RWPE2 (cell line): ENCODE results near the gene GPBAR1.

ENCODE experiments used
- ATAC-seq: fragments of 200-7000 bp; cut with Tn5 transposase; 3 replicates; pipeline ENCODE4 v1.9.1; 2021; ENCODE audit warnings: low read depth
- DNase-seq: peaks from one replicate; pipeline ENCODE4 v3.0.0-alpha.2; 2020; ENCODE audit warnings: low spot score
- H3K27ac ChIP-seq: fragments of 450-650 bp; 2 replicates; pipeline ENCODE4 v1.5.1; 2017; ENCODE audit warnings: mild to moderate bottlenecking; ENCODE audit not compliant: poor library complexity, severe bottlenecking
- H3K27me3 ChIP-seq: fragments of 250-450 bp; sonication (Bioruptor Pico); 2 replicates; pipeline ENCODE4 v1.5.1; 2021; ENCODE audit warnings: mild to moderate bottlenecking, moderate library complexity; ENCODE audit not compliant: insufficient read depth, poor library complexity, severe bottlenecking
- H3K36me3 ChIP-seq: fragments of 250-450 bp; sonication (Bioruptor Pico); 2 replicates; pipeline ENCODE4 v1.5.1; 2020; ENCODE audit warnings: low read depth, mild to moderate bottlenecking, moderate library complexity
- H3K4me1 ChIP-seq: fragments of 250-450 bp; sonication (Bioruptor Pico); 2 replicates; pipeline ENCODE4 v1.5.1; 2021; ENCODE audit warnings: mild to moderate bottlenecking, moderate library complexity; ENCODE audit not compliant: insufficient read depth, poor library complexity, severe bottlenecking
- H3K4me3 ChIP-seq: fragments of 250-450 bp; sonication (Bioruptor Pico); 2 replicates; pipeline ENCODE4 v1.5.1; 2021; ENCODE audit warnings: mild to moderate bottlenecking, moderate library complexity; ENCODE audit not compliant: severe bottlenecking
- H3K9me3 ChIP-seq: fragments of 250-450 bp; sonication (Bioruptor Pico); 2 replicates; pipeline ENCODE4 v1.5.1; 2021; ENCODE audit warnings: mild to moderate bottlenecking, moderate library complexity; ENCODE audit not compliant: severe bottlenecking
- TF ChIP-seq, protein P1 (sequence below): fragments of 450-650 bp; IDR thresholded peaks from one replicate; pipeline ENCODE4 v1.5.1; 2017; ENCODE audit warnings: mild to moderate bottlenecking, moderate library complexity; ENCODE audit not compliant: poor library complexity, severe bottlenecking

Gene GPBAR1

DNA sequence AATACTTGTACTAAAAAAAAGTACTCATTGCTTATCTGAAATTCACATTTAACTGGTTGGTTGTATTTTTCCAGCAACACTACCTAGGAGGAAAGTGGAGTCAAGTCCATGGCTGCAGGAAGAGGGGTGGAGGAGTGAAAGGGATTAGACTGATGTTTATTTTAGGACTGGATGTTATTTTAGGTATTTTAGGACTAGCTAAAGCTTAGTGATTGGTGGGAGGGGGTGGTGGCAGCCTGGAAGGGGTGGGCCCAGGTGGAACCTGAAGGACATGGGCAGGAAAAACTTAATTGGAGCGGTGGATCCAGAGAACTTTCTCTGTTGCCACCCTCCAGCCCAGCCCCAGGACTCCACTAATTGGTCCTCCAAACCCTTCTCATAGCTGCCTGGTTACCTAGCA is 35.4 kb downstream of the GPBAR1 start:
- H3K27me3 ChIP-seq: no peaks in the 10 kb centered on the region

DNA sequence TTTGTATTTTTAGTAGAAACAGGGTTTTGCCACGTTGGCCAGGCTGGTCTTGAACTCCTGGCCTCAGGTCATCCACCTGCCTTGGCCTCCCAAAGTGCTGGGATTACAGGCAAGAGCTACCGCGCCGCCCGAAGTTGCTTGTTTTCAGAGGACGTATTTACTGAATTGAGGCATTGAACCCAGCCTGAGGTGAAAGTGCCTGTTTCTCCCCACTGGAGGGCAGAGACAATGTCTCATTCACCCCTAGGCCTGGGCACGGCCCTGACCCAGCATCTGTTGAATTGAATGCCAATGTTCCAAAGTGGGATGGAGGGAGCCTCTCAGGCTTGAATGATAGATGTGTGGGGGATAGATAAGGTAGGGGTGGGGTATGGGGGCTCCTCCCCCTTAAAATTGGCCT is 36.0 kb downstream of the GPBAR1 start:
- DNase-seq (no peak), ATAC-seq (no peak)
- no peak overlapping the region for H3K4me3 ChIP-seq
- H3K27ac ChIP-seq: peak overlapping the region; percentile 95
- peaks cover 54% of the 10 kb centered on the region for H3K4me1 ChIP-seq
- H3K27me3 ChIP-seq: no peaks in the 10 kb centered on the region
- H3K9me3 ChIP-seq: no peaks in the 10 kb centered on the region
- TF ChIP-seq, protein P1, sequence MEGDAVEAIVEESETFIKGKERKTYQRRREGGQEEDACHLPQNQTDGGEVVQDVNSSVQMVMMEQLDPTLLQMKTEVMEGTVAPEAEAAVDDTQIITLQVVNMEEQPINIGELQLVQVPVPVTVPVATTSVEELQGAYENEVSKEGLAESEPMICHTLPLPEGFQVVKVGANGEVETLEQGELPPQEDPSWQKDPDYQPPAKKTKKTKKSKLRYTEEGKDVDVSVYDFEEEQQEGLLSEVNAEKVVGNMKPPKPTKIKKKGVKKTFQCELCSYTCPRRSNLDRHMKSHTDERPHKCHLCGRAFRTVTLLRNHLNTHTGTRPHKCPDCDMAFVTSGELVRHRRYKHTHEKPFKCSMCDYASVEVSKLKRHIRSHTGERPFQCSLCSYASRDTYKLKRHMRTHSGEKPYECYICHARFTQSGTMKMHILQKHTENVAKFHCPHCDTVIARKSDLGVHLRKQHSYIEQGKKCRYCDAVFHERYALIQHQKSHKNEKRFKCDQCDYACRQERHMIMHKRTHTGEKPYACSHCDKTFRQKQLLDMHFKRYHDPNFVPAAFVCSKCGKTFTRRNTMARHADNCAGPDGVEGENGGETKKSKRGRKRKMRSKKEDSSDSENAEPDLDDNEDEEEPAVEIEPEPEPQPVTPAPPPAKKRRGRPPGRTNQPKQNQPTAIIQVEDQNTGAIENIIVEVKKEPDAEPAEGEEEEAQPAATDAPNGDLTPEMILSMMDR: peak; percentile 18
- H3K36me3 ChIP-seq: no peaks in the 10 kb centered on the region

More for the DNA sequence above, 35.4 kb downstream of the GPBAR1 start:
- no peak for ATAC-seq
- Histone ChIP-seq H3K9me3 (no peaks in the 10 kb centered on the region), H3K4me1 (peaks cover 54% of the 10 kb centered on the region), H3K36me3 (no peaks in the 10 kb centered on the region), H3K4me3 (no peak overlapping the region), H3K27ac (peak overlapping the region; percentile 95)
- DNase-seq: no peak
- TF ChIP-seq, protein P1: no peak

DNA sequence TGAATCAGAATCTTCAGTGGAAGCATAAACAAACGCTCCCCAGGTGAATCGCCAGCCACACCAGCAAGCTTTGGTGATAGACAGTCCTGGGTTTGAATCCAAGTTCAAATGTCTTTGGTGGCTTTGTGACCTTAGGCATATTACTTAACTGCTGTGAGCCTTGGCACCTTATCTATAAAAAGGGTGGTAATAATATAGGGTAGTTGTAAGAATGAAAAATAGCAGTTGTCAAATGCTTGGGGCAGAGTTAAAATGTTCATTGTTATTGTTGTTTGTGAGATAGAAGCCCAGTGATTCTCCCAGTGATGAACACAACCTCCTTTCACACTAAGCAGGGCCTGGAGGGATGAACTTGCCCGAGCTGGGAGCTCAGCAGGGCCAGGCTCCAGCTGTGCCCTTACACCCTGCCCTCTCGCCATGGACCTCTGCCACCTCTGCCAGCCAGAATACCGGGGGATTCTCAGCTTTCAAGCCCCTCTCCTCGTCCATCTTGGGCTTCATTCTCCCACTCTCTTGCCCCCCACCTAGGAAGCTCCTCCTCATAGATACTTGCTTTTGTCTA is 37.6 kb downstream of the GPBAR1 start:
- ATAC-seq (no peak), DNase-seq (no peak)
- TF ChIP-seq, protein P1: no peak
- Histone ChIP-seq H3K27ac (peak overlapping the region; percentile 95), H3K27me3 (no peaks in the 10 kb centered on the region), H3K4me1 (peaks cover 45% of the 10 kb centered on the region), H3K36me3 (no peaks in the 10 kb centered on the region), H3K9me3 (no peaks in the 10 kb centered on the region), H3K4me3 (no peak overlapping the region)

DNA sequence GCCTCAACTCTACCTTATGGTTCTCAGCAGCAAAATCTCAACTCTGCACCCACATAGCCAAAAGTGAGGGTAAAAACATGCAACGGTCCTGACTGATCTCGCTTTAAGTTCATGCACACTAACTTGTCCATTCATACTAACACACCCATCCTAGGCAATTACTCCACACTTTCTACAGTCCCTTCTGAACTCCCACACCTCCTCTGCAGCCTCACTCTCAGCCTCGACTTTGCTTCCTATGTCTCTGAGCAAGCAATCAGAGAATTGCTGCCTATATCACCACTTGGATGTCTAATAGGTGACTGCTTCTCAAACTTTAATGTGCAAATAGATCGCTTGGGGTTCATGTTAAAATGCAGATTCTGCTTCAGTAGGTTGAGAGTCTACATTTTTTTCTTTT is 39.3 kb downstream of the GPBAR1 start:
- Histone ChIP-seq H3K4me3 (no peak overlapping the region), H3K4me1 (peaks cover 31% of the 10 kb centered on the region), H3K27ac (peak overlapping the region; percentile 95), H3K9me3 (no peaks in the 10 kb centered on the region), H3K36me3 (no peaks in the 10 kb centered on the region), H3K27me3 (no peaks in the 10 kb centered on the region)
- ATAC-seq (no peak), DNase-seq (no peak)
- TF ChIP-seq, protein P1: no peak

DNA sequence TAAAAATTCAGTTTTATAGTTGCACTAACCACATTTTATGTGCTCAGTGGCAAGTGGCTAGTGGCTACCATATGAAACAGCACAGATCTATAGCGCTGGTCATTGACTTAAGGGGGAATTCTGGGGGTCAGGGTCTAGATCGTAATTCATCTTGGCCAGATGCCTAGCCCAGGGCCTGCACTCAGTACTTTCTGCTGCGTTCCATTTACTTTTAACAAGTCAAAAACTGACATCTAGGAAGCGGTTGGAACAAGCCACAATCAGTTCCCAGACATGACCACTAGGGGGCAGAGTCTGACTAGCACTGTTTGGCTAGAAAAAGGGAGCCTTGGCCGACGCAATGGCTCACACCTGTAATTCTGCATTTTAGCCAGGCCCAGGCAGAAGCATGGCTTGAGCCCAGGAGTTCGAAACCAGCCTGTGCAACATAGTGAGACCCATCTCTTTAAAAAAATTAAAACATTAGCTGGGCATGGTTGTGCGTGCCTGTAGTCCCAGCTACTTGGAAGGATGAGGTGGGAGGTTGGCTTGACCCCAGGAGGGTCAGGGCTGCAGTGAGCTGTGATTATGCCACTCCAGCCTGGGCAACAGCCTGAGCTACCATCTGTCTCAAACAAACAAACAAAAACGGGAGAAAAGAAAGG is 40.5 kb downstream of the GPBAR1 start:
- Histone ChIP-seq H3K4me1 (peaks cover 20% of the 10 kb centered on the region), H3K9me3 (no peaks in the 10 kb centered on the region), H3K36me3 (no peaks in the 10 kb centered on the region), H3K4me3 (no peak overlapping the region), H3K27ac (no peak overlapping the region), H3K27me3 (no peaks in the 10 kb centered on the region)
- ATAC-seq (peak; percentile 32), DNase-seq (no peak)
- TF ChIP-seq, protein P1: peak; percentile 95
